K562 (cell line): Measurements from ENCODE around the gene UBE3B. TPM values are rescaled to one million over a fixed set of nuclear protein-coding genes. Genes with fewer than 3 reads are reported as not detected.
A peak's percentile ranks its signal among the peaks of the same experiment; 100 is the strongest.

Source experiments
- ATAC-seq: fragments of 200-7000 bp; cut with Tn5 transposase; 3 replicates; pipeline ENCODE4 v1.9.1; 2020; ENCODE audit warnings: moderate library complexity
- BruUV-seq: library from RNA; stranded (reverse); fragments of 400-500 nt; replicated peaks from 2 replicates; lab custom pipeline; 2021; lab: Mats Ljungman, UMichigan
- CTCF ChIA-PET: fragments of 300-600 bp; formaldehyde crosslinking; extraction: SDS; loops from one replicate; lab custom pipeline; 2021; ENCODE audit warnings: low intra/inter-chr PET ratio; lab: Yijun Ruan, JAX
- POLR2A ChIA-PET: fragments of 300-600, 350-650 bp; sonication (Branson Sonifier 250); formaldehyde crosslinking; extraction: SDS; loops from one replicate; lab custom pipeline; 2021; ENCODE audit warnings: antibody characterized with exemption, inconsistent platforms; lab: Yijun Ruan, JAX
- DNase-seq, 4 experiments: peaks; one replicate each; pipeline versions ENCODE4 v3.0.0 to v3.0.0-alpha.2; 2011 to 2018; ENCODE audit warnings: low spot score in 3 of 4, mixed read lengths in 3 of 4; ENCODE audit errors: extremely low read depth in 1 of 4
- FAIRE-seq: peaks from 2 replicates; lab custom pipeline; 2011; peaks lifted over from hg19 to GRCh38; lab: Jason Lieb, UNC
- H2AFZ ChIP-seq: 2 replicates; pipeline ENCODE4 v1.6.0; 2011; ENCODE audit warnings: low read depth, low read length, control low read depth, inconsistent platforms
- H3K27ac ChIP-seq: fragments of 200-600 bp; 3 replicates; pipeline ENCODE4 v1.8.0; 2011; ENCODE audit warnings: low read depth, mild to moderate bottlenecking, control low read depth, inconsistent platforms, low read length, moderate library complexity, mixed read lengths; ENCODE audit errors: extremely low read depth
- H3K27me3 ChIP-seq, 2 experiments: fragments of 300-600 bp in 1 of 2; 2 replicates in 1 of 2; 3 replicates in 1 of 2; pipeline versions ENCODE4 v1.6.0 to v1.8.0; 2011; ENCODE audit warnings: inconsistent platforms in 2 of 2, low read length in 2 of 2, mild to moderate bottlenecking in 1 of 2, mixed read lengths in 1 of 2, moderate library complexity in 1 of 2; ENCODE audit not compliant: control insufficient read depth in 2 of 2, insufficient read depth in 2 of 2
- H3K36me3 ChIP-seq: fragments of 300-600 bp; 3 replicates; pipeline ENCODE4 v1.8.0; 2011; ENCODE audit warnings: mild to moderate bottlenecking, low read length, inconsistent platforms; ENCODE audit not compliant: control insufficient read depth, insufficient read depth
- H3K4me1 ChIP-seq, 2 experiments: fragments of 200-600 bp in 1 of 2; replicated peaks in 1 of 2; 2 replicates in 1 of 2; 3 replicates in 1 of 2; pipeline versions ENCODE4 v1.5.1 to v1.8.0; 2011; ENCODE audit warnings: inconsistent platforms in 2 of 2, low read length in 2 of 2, mild to moderate bottlenecking in 1 of 2, mixed read lengths in 1 of 2, moderate library complexity in 1 of 2; ENCODE audit not compliant: control insufficient read depth in 2 of 2, insufficient read depth in 2 of 2
- H3K4me2 ChIP-seq: 2 replicates; pipeline ENCODE4 v1.6.1; 2011; ENCODE audit warnings: low read length, control low read depth, inconsistent platforms, mixed read lengths; ENCODE audit not compliant: insufficient read depth
- H3K4me3 ChIP-seq: fragments of 200-600 bp; sonication (generic), shearing (Covaris generic); 2 replicates; pipeline ENCODE4 v1.5.1; 2016; ENCODE audit warnings: control low read depth, inconsistent platforms
- H3K79me2 ChIP-seq: fragments of 200-600 bp; 3 replicates; pipeline ENCODE4 v1.8.0; 2011; ENCODE audit warnings: low read length, inconsistent platforms; ENCODE audit not compliant: control insufficient read depth, insufficient read depth
- H3K9ac ChIP-seq, 2 experiments: 2 replicates each; pipeline versions ENCODE4 v1.6.0 to v1.6.1; 2011; ENCODE audit warnings: low read depth in 2 of 2, low read length in 2 of 2, control low read depth in 1 of 2, inconsistent platforms in 1 of 2, mild to moderate bottlenecking in 1 of 2, mixed read lengths in 1 of 2; ENCODE audit not compliant: insufficient read depth in 1 of 2
- H3K9me1 ChIP-seq: one replicate; pipeline ENCODE4 v1.6.0; 2011; ENCODE audit warnings: inconsistent platforms, mild to moderate bottlenecking, low read length, moderate library complexity; ENCODE audit not compliant: control insufficient read depth, insufficient read depth
- H3K9me3 ChIP-seq: replicated peaks from 2 replicates; pipeline ENCODE4 v1.5.1; 2011; ENCODE audit warnings: low read depth, low read length, inconsistent platforms; ENCODE audit not compliant: control insufficient read depth, insufficient read depth
- H4K20me1 ChIP-seq: replicated peaks from 2 replicates; pipeline ENCODE4 v1.6.1; 2011; ENCODE audit warnings: low read length, inconsistent platforms, mixed read lengths; ENCODE audit not compliant: control insufficient read depth, insufficient read depth
- ARNT ChIP-seq, 2 experiments: fragments of 450-650 bp; IDR thresholded peaks; 2 replicates each; pipeline ENCODE4 v1.6.1; 2016; ENCODE audit warnings: mild to moderate bottlenecking in 1 of 2
- BHLHE40 ChIP-seq: IDR thresholded peaks from 2 replicates; pipeline ENCODE4 v1.6.1; 2011; ENCODE audit warnings: low read length, improper control_type of control experiment
- CBFA2T3 ChIP-seq: fragments of 450-650 bp; IDR thresholded peaks from 2 replicates; pipeline ENCODE4 v1.6.1; 2017
- DIDO1 ChIP-seq: fragments of 450-650 bp; IDR thresholded peaks from 2 replicates; pipeline ENCODE4 v1.6.1; 2016; ENCODE audit warnings: low read depth, missing biosample characterization, missing genetic modification characterization
- FOXA3 ChIP-seq, 2 experiments: fragments of 450-650 bp in 1 of 2; sonication (generic) in 1 of 2; formaldehyde crosslinking; IDR thresholded peaks in 1 of 2; conservative IDR thresholded peaks in 1 of 2; 2 replicates each; pipeline versions ENCODE4 v1.4.0 to v1.8.0; 2020 to 2022; ENCODE audit warnings: mild to moderate bottlenecking in 2 of 2, missing genetic modification reagents in 1 of 2
- GABPA ChIP-seq: fragments of 200-800 bp; sonication (Bioruptor generic); conservative IDR thresholded peaks from 2 replicates; pipeline ENCODE4 v1.6.1; 2016; ENCODE audit warnings: low read depth, missing genetic modification characterization, missing compliant biosample characterization
- GATA2 ChIP-seq: sonication (generic); formaldehyde crosslinking; IDR thresholded peaks from 2 replicates; pipeline ENCODE4 v1.4.0; 2020; ENCODE audit warnings: mild to moderate bottlenecking, missing genetic modification reagents
- HDAC2 ChIP-seq: fragments of 450-650 bp; IDR thresholded peaks from 2 replicates; pipeline ENCODE4 v1.6.1; 2016; ENCODE audit warnings: mild to moderate bottlenecking
- IRF2 ChIP-seq: sonication (generic); formaldehyde crosslinking; IDR thresholded peaks from 2 replicates; pipeline ENCODE4 v1.8.1; 2022; ENCODE audit warnings: mild to moderate bottlenecking, missing genetic modification reagents
- NKRF ChIP-seq: fragments of 450-650 bp; IDR thresholded peaks from 2 replicates; pipeline ENCODE4 v1.6.1; 2016; ENCODE audit warnings: borderline replicate concordance
- SAP30 ChIP-seq: fragments of 200-600 bp; sonication (generic); IDR thresholded peaks from 2 replicates; pipeline ENCODE4 v1.6.1; 2012; ENCODE audit warnings: borderline replicate concordance, low read depth, mild to moderate bottlenecking, moderate library complexity, low read length, control low read depth, inconsistent platforms; ENCODE audit not compliant: insufficient read depth, poor library complexity, severe bottlenecking
- ZNF316 ChIP-seq: fragments of 450-650 bp; IDR thresholded peaks from 2 replicates; pipeline ENCODE4 v1.6.1; 2016
- WGBS: fragments of 100-300 bp; shearing (Covaris generic); methylation state at CpG from one replicate; pipeline ENCODE4 v1.1.6; 2016; ENCODE audit warnings: low coverage, mixed read lengths; ENCODE audit not compliant: insufficient coverage; ENCODE audit errors: missing lambda C conversion rate; 5-methylcytosine and 5-hydroxymethylcytosine counted together
- in situ Hi-C: fragments of 300-500 bp; cut with MboI; formaldehyde crosslinking; loops from 4 replicates; pipeline ENCODE4 v1.15.0; 2018; ENCODE audit warnings: inconsistent platforms, mixed read lengths
- intact Hi-C: fragments of 100-400 bp; cut with micrococcal nuclease; formaldehyde crosslinking; loops from 2 replicates; pipeline ENCODE4 v1.14.2; 2022
- polyA plus RNA-seq, 8 experiments: library from polyadenylated mRNA; depleted of rRNA in 4 of 8; stranded (reverse) in 5 of 8; unstranded in 3 of 8; fragments of >200 nt; fragmentation: Nextera tagmentation in 2 of 8; fragmentation: Illumina TruSeq in 1 of 8; extraction: Ambion mirVana in 2 of 8; extraction: Trizol in 1 of 8; gene quantifications; 2 replicates each; pipeline versions ENCODE4 v1.2.1 to v1.2.3, GENCODE V29; 2011 to 2014; ENCODE audit warnings: inconsistent platforms in 1 of 8, missing spikeins in 1 of 8
- total RNA-seq, 7 experiments: library from RNA; depleted of rRNA in 6 of 7; stranded (reverse); fragments of >200 nt in 6 of 7; fragmentation: Illumina TruSeq in 2 of 7; extraction: Trizol in 2 of 7; gene quantifications; 2 replicates each; pipeline versions ENCODE4 v1.2.1 to v1.2.3, GENCODE V29; 2011 to 2021; ENCODE audit warnings: low replicate concordance in 1 of 7

UBE3B gene
- total and polyA plus RNA-seq, 9 of the 15 experiments (the other 6 are each of a cell fraction or from before 2014, with no cell fraction given) = 7.6 to 23.6 (median 15.5) TPM

- DNase-seq = no peak
- ChIA-PET POLR2A (interaction anchor here (0.7 to 2.5 kb wide), 8 partner anchors 9 to 1791 kb away, joined by 3 to 11 read pairs (median 3); no protein-coding TSS in a partner anchor), CTCF (no interaction called here)
- Histone ChIP-seq H2AFZ (peak overlapping the region; percentile 88), H3K9me3 (no peaks in the 10 kb centered on the region), H3K27me3 (no peaks in the 10 kb centered on the region), H3K79me2 (peaks cover 24% of the 10 kb centered on the region), H3K36me3 (peaks cover 70% of the 10 kb centered on the region; the same call in 2 of the 3 replicates), H3K9ac (peak overlapping the region; percentile 61 to 84; a peak in 3 of 4 replicates), H3K4me2 (peak overlapping the region; percentile 91), H4K20me1 (no peaks in the 10 kb centered on the region), H3K27ac (peak overlapping the region; percentile 85), H3K4me1 (peaks cover 13 to 14% of the 10 kb centered on the region in 2 experiments; a peak in 4 of 5 replicates), H3K4me3 (peak overlapping the region; percentile 70), H3K9me1 (peaks cover 4% of the 10 kb centered on the region)
- in situ Hi-C loops (no loop called here), intact Hi-C loops (no loop called here)
- ATAC-seq = no peak
- no peak for FAIRE-seq
- 0 out of 4 replicates have a peak, but pooled peaks of 1 of the 2 experiments have one; percentile 27 for TF ChIP-seq FOXA3 (CRISPR knock-in tag; conservative IDR thresholded peaks at IDR 0.05 in 1 of 2, IDR thresholded peaks at IDR 0.05 in 1 of 2)
- TF ChIP-seq IRF2 = no peak
- BruUV-seq = no TSS peak
- WGBS = 54% methylated on average over 3 of the region's 3 CpGs
These were observed 95.0 kb downstream of the UBE3B start for GRCh38 chr12:109572506-109572845.

- peaks cover 13 to 14% of the 10 kb centered on the region in 2 experiments; a peak in 4 of 5 replicates for H3K4me1 ChIP-seq
- TF ChIP-seq DIDO1 (tag) = peak; percentile 72; the same call in 1 of the 2 replicates
- no peak for TF ChIP-seq GATA2 (CRISPR knock-in tag)
- TF ChIP-seq CBFA2T3 = peak; percentile 25; the same call in 1 of the 2 replicates
- peak; percentile 91 for TF ChIP-seq SAP30
- TF ChIP-seq ARNT (IDR thresholded peaks at IDR 0.05) = peak in 1 of 2 experiments; percentile 53; a peak in 1 of 4 replicates
- peak; percentile 93 for TF ChIP-seq HDAC2
- TF ChIP-seq BHLHE40 = peak; percentile 80
- TF ChIP-seq GABPA (tag) = peak; percentile 57
- peak; percentile 14; the same call in 1 of the 2 replicates for TF ChIP-seq ZNF316
- peak; percentile 97 for TF ChIP-seq NKRF
These were observed 95.8 kb downstream of the UBE3B start, which contains the start of the genes MMAB and MVK for GRCh38 chr12:109573029-109573913. TSS of gene MMAB (minus strand) at chr12:109573504. CDS start at chr12:109573480, 24 bp downstream. TSS of gene MVK (plus strand) at chr12:109573794. CDS start at chr12:109574823, 1,029 bp downstream.

More at GRCh38 chr12:109573029-109573913, 95.8 kb downstream of the UBE3B start, which contains the start of the genes MMAB and MVK:
- peak; percentile 98 for FAIRE-seq
- peak; percentile 97 to 99 (median 98) for DNase-seq
- Histone ChIP-seq H3K27me3 (no peaks in the 10 kb centered on the region), H4K20me1 (no peaks in the 10 kb centered on the region), H2AFZ (peak within 1 kb of the TSS; percentile 88), H3K9ac (peak within 1 kb of the TSS; percentile 84 to 92), H3K36me3 (peaks cover 70% of the 10 kb centered on the region; the same call in 2 of the 3 replicates), H3K4me3 (peak within 1 kb of the TSS; percentile 70), H3K27ac (peak within 1 kb of the TSS; percentile 85), H3K9me3 (no peaks in the 10 kb centered on the region), H3K79me2 (peaks cover 24% of the 10 kb centered on the region), H3K9me1 (peaks cover 4% of the 10 kb centered on the region), H3K4me2 (peak within 1 kb of the TSS; percentile 97)
- under 1% methylated on average over 74 of the region's 74 CpGs for WGBS
- in situ Hi-C loops = no loop called here
- CTCF ChIA-PET = no interaction called here
- ATAC-seq = peak; percentile 98
- BruUV-seq = TSS peak; percentile 75
- intact Hi-C loops = no loop called here
- POLR2A ChIA-PET = interaction anchor here (0.6 to 2.5 kb wide), 11 partner anchors 10 to 1790 kb away, joined by 3 to 11 read pairs (median 3); no protein-coding TSS in a partner anchor
